GM19397 (cell line): ENCODE data around the gene ASIC2.

Experiments used
- ATAC-seq: cut with Tn5 transposase; IDR thresholded peaks from one replicate; pipeline ENCODE4 v1.9.1; 2021; ENCODE audit warnings: mild to moderate bottlenecking, moderate library complexity; ENCODE audit not compliant: unreplicated experiment

Gene ASIC2

GRCh38 chr17:33290253-33290652 is 2.8 kb downstream of the ASIC2 start:
- no peak for ATAC-seq

DNA sequence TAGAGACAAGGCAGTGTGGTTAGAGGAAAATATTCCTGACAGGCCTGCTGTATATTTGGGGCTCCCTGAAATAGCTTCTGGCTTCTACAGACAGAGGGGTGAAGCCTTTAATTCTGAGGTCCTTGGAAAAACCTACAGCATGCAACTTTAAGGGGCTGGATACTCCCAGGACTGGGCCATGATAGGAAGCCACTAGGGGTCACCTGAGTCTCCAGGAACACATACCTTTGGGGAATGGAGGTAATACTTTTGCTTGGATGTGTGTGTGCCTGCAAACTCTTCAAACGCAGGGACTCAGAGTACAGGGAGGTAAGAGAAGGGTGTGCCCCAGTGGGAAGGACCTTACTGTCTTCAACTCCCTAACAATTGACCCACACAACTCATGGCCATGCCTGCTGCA is 4.1 kb downstream of the ASIC2 start:
- ATAC-seq, result no peak

- ATAC-seq, result no peak
These were observed 5.9 kb downstream of the ASIC2 start for GRCh38 chr17:33287096-33287725.

- no peak for ATAC-seq
These were observed 7.7 kb downstream of the ASIC2 start for GRCh38 chr17:33285413-33285812.

GRCh38 chr17:33284022-33284421 is 9.1 kb downstream of the ASIC2 start:
- no peak for ATAC-seq

DNA sequence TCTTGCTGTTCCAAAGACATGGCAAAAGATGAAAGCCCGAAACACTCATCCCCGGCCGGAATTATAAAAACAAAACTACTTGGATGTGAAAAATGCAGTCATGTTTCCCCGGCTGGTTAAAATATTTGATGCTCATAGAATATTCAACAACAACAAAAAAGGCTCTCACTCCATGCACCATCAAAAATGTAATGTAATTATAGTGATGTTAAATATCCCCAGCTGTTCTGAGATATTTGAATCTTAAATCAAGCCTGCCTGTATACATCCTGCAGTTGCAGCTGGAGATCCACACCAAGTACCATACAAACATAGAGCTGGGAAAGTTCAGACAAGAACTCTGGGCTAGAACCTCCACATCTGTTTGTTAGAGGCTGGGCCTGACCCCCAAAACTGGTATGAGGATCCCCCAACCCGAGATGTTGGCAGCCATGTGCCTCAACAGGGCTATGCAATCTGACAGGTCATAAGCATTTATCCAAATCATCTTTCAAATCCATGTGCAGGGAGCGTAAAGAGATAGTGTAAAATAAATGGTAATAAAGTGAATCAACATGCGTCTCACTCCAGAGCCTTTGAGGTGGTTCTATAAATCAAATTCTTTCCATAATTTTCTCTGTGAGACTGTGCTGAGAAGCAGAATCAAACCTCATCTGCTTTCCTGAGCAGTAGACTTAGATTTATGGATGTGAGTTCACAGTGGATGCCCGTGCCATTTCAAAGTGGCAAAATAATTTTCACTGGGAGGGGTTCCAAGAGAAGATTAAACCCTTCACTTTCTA is 12.7 kb downstream of the ASIC2 start:
- ATAC-seq, result no peak

DNA sequence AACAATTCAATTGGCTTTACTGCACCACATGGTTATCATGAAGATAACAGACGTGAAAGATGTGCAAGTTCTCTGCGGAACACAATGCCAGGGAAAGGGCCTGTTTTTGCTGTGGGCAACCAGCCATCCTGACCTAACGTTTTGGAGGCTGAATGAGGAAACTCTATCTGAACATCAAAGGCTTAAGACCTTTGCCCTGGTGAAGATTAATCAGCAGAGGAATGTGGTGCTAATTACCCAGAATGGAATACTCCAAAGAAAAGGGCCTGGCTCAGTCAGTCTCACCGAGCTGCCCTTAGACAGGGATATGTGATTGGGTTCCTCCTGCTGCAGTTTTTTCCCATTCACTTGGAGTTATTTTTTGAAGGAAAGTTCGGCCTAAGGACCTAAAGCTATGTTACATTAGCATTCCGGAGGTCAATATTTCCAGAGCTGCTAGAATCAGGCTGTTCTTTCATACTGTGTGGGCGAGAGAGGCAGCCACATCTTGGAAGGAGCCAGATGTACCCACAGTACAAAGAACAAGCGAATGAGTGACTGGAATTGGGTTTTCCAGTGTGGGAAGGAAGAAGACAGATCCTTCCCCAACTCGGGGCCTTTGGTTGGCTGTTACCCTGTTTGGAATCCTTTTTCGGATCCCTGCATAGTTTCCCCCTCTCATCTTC is 15.5 kb downstream of the ASIC2 start:
- no peak for ATAC-seq

- ATAC-seq, result no peak
These were observed 19.2 kb downstream of the ASIC2 start for GRCh38 chr17:33273743-33274410.

DNA sequence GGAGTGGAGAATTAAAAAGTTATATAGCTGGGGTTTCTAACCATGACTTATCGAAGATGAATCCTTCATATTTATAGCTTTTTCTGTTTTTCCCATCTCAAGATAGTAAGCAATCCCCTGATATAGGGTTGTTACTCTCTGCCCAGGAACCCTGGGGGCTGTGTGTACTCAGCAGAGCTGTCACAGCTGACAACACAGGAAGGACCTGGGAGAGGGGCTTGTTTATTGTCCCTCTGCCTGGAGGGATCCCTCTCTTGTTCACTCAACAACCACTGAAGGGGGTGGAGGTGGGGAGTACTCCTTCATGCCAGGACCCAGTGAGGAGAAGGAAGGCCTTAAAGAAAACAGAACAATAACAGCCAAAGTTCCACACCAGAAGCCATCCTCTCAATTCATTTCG is 19.8 kb downstream of the ASIC2 start:
- ATAC-seq, result no peak

GRCh38 chr17:33272438-33272837 is 20.7 kb downstream of the ASIC2 start:
- ATAC-seq, result no peak

- ATAC-seq, result no peak
These were observed 23.6 kb downstream of the ASIC2 start for GRCh38 chr17:33269337-33270060.

DNA sequence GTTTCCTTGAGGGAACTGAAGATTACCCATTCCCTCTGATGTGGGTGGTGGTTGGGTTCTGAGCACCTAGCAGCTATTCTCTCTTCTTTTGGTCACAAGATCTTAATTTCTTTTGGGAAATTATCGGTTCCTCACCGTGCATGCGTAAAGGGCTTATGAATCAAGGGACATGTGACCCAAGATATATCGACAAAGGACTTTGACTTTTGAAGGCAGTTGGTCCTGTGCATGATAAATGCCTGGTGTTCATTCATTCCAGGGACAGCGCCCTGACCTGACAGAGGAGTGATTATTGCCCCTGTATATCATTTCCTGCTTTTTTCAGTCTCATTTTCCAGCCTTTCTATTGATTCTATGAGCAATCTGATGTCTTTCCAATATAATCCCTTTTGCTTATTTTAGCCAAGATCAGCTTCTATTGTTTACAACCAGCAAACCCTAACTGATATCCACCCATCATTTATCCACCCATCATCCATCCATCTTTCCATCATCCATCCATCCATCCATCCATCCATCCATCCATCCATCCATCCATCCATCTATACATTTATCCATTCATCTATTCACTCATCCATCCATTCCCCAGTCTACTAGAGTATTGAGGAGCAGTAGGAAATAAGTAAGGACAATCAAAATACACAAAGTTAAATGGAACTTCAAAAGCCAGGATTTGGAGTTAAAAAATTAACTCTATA is 25.1 kb downstream of the ASIC2 start:
- ATAC-seq, result no peak

DNA sequence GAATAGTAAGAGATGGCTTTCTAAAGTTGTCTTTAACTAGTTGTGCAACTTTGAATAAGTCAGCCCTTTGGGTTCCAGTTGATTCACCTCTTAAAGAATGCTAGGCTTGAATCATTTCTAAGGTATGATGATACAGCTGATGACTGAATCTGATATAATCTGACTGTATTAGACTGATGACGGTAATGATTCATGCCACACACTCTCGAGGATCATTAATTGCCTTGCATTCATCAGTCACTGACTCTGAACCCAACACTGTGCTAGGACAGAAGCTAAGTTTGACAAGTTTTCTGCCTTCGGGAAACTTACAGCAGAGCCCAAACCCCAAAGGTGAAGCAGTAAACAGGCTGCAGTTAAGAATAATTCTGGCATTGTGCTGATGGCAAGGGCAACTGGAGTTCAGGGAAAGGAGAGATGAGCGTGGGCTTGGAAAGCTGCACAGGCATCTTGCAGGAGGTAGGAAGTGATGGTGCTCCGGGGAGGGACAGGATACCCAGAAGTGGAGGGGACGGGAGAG is 25.8 kb downstream of the ASIC2 start:
- ATAC-seq, result no peak

- no peak for ATAC-seq
These were observed 26.5 kb downstream of the ASIC2 start for GRCh38 chr17:33266611-33267010.

GRCh38 chr17:33266116-33266515 is 27.0 kb downstream of the ASIC2 start:
- no peak for ATAC-seq

DNA sequence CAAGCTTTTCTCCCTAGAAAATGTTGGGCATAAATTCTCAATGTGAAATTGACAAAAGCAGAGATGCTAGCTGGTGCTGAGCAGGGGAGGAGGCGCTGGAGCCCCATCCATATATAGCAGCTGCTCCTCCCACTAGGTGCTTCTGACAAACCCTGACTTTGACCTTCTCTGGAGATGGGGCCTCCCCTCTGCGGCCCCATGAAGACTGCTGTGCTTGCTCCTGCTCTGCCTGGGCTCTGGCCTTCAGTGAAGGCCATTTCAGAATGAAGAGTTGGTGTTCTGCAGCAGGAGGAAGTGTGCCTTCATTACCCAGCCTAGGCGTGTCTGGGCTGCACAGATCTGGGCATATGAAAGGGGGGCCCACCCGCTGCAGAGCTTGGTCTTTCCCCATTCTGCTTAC is 29.7 kb downstream of the ASIC2 start:
- ATAC-seq, result no peak

DNA sequence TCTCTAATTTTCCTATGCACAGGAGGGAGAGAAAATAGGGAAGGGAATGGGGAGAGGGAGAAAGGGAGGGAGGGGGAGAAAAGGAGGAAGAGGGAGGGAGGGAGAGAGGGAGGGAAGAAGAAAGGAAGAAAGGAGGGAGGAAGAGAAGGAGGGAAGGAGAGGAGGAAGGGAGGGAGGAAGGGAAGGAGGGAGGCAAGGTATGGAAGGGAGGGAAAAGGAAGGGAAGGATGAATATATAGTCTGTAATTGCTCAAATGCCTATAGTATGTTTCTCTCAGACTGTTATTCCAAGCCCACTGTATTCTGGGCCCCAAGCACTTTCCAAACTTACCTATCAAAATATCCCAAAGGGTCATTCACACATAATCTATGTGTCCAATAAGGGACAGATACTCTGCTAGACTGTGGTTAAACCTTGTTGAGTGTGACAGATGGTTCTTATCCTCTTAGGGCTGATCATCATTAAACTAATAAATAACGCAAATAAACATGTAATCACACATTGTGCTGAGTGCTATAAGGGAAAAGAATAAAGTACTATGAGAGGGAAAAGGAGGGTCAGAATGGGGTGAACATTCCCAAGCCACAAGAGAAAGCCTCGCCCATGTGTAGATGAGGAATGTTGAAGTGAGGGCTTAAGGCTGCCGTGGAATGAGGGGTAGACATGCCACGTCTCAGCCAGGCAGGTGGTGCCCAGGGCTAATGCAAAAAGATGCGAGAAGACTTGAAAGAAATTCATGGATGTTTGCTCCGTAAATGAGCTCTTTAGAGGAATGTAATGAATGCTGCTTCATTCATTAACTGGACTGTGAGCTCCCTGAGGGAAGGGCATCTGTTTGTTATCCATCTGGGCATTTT is 30.6 kb downstream of the ASIC2 start:
- ATAC-seq, result no peak

DNA sequence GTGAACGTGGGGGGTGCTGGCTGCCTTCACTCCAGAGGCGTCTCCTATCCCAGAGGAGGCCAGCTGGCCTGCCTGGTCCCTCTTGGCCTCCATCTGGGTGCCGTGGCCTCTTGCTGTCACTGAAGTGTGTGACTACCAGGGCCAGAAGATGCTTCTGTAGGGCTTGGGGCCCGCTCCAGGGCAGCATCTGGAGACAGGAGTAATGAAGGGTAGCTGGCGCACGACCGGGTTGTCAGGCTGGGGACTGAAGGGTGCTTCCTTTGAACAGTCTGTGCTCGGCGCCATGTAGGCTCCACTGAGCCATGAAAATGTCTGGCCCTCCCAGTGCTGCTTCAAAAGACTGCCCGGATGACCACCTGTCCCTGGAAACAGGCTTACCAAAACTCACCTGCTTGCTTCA is 31.3 kb downstream of the ASIC2 start:
- no peak for ATAC-seq

- ATAC-seq, result no peak
These were observed 32.5 kb downstream of the ASIC2 start for GRCh38 chr17:33260638-33261037.
